ENCODE results near the gene ARSG.

DNA sequence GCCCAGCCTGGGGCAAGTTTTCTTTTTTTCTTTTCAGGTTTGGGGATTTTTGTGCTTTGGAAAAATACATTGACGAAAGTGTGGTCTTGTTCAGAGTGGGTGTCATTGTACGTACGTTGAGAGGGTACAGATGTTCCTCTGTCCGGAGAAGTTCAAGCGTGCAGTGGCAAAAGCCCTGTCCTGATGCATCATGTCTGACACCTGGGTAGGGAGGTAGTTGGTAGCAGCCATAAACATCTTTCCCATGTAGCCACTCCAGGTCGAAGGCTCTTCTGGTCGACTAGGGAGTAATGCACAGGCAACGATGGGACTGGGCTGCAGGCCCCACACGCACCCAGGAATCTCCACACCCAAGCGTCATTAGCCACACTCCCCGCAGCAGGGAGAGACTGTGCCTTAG is 138.6 kb downstream of the ARSG start:
- TF ChIP-seq, protein P1, sequence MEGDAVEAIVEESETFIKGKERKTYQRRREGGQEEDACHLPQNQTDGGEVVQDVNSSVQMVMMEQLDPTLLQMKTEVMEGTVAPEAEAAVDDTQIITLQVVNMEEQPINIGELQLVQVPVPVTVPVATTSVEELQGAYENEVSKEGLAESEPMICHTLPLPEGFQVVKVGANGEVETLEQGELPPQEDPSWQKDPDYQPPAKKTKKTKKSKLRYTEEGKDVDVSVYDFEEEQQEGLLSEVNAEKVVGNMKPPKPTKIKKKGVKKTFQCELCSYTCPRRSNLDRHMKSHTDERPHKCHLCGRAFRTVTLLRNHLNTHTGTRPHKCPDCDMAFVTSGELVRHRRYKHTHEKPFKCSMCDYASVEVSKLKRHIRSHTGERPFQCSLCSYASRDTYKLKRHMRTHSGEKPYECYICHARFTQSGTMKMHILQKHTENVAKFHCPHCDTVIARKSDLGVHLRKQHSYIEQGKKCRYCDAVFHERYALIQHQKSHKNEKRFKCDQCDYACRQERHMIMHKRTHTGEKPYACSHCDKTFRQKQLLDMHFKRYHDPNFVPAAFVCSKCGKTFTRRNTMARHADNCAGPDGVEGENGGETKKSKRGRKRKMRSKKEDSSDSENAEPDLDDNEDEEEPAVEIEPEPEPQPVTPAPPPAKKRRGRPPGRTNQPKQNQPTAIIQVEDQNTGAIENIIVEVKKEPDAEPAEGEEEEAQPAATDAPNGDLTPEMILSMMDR (IDR thresholded peaks at IDR 0.05; ENCODE audit: poor library complexity, severe bottlenecking) = no peak
- TF ChIP-seq SMC3 (conservative IDR thresholded peaks at IDR 0.05; ENCODE audit: poor library complexity) = no peak
- TF ChIP-seq, protein P2, sequence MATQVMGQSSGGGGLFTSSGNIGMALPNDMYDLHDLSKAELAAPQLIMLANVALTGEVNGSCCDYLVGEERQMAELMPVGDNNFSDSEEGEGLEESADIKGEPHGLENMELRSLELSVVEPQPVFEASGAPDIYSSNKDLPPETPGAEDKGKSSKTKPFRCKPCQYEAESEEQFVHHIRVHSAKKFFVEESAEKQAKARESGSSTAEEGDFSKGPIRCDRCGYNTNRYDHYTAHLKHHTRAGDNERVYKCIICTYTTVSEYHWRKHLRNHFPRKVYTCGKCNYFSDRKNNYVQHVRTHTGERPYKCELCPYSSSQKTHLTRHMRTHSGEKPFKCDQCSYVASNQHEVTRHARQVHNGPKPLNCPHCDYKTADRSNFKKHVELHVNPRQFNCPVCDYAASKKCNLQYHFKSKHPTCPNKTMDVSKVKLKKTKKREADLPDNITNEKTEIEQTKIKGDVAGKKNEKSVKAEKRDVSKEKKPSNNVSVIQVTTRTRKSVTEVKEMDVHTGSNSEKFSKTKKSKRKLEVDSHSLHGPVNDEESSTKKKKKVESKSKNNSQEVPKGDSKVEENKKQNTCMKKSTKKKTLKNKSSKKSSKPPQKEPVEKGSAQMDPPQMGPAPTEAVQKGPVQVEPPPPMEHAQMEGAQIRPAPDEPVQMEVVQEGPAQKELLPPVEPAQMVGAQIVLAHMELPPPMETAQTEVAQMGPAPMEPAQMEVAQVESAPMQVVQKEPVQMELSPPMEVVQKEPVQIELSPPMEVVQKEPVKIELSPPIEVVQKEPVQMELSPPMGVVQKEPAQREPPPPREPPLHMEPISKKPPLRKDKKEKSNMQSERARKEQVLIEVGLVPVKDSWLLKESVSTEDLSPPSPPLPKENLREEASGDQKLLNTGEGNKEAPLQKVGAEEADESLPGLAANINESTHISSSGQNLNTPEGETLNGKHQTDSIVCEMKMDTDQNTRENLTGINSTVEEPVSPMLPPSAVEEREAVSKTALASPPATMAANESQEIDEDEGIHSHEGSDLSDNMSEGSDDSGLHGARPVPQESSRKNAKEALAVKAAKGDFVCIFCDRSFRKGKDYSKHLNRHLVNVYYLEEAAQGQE (IDR thresholded peaks at IDR 0.05; ENCODE audit: borderline replicate concordance) = no peak
